Heart left ventricle (tissue), 16 donors: ENCODE measurements around the gene GRPEL2. TPM values are rescaled to one million over a fixed set of nuclear protein-coding genes. Genes with fewer than 3 reads are reported as not detected.

Experiments
- ATAC-seq, 4 donors: fragments of 200-7000 bp; cut with Tn5 transposase; one replicate each; pipeline ENCODE4 v1.9.1; 2020 to 2022; ENCODE audit warnings: moderate library complexity in 4 of 4, mild to moderate bottlenecking in 3 of 4, moderate number of reproducible peaks in 1 of 4
- DNase-seq, 5 donors: peaks; one replicate each; pipeline ENCODE4 v3.0.0-alpha.2; 2020
- H3K27ac ChIP-seq, 12 donors: fragments of 200-600 bp; sonication (generic) in 4 of 12; one replicate each; pipeline versions ENCODE4 v1.5.0 to v1.8.0; 2016 to 2022; ENCODE audit warnings: mild to moderate bottlenecking in 2 of 12
- H3K27me3 ChIP-seq, 9 donors: fragments of 200-600 bp; sonication (generic) in 2 of 9; one replicate each; pipeline versions ENCODE4 v1.5.1 to v1.8.0; 2016 to 2022; ENCODE audit warnings: mild to moderate bottlenecking in 3 of 9
- H3K36me3 ChIP-seq, 9 donors: fragments of 200-600 bp; sonication (generic) in 2 of 9; one replicate each; pipeline versions ENCODE4 v1.5.0 to v1.8.0; 2018 to 2022; ENCODE audit warnings: mild to moderate bottlenecking in 2 of 9
- H3K4me1 ChIP-seq, 12 donors: fragments of 200-600 bp; sonication (generic) in 4 of 12; one replicate each; pipeline versions ENCODE4 v1.5.0 to v1.8.0; 2016 to 2022; ENCODE audit warnings: mild to moderate bottlenecking in 3 of 12
- H3K4me3 ChIP-seq, 12 donors: fragments of 200-600 bp; sonication (generic) in 4 of 12; one replicate each; pipeline versions ENCODE4 v1.5.0 to v1.8.0; 2017 to 2022; ENCODE audit warnings: mild to moderate bottlenecking in 9 of 12, moderate library complexity in 4 of 12
- H3K9me3 ChIP-seq, 12 donors: fragments of 200-600 bp; sonication (generic) in 4 of 12; one replicate each; pipeline versions ENCODE4 v1.5.0 to v1.8.0; 2016 to 2022; ENCODE audit warnings: mild to moderate bottlenecking in 1 of 12
- POLR2A ChIP-seq, 2 donors: fragments of 450-650 bp; IDR thresholded peaks; one replicate each; pipeline ENCODE4 v1.6.1; 2017; ENCODE audit warnings: antibody characterized with exemption in 2 of 2, mild to moderate bottlenecking in 2 of 2, moderate library complexity in 2 of 2
- WGBS, 4 donors: extraction: QIAGEN DNeasy Blood & Tissue Kit in 2 of 4; methylation state at CpG; one replicate each; pipeline versions ENCODE4 v1.1.5 to v1.1.7; 2013 to 2018; 5-methylcytosine and 5-hydroxymethylcytosine counted together
- intact Hi-C, 10 donors: fragments of 100-400 bp; cut with DNase I; formaldehyde crosslinking; loops; one replicate each; pipeline versions ENCODE4 v1.11.1 to v1.14.2; 2022
- polyA plus RNA-seq, 2 donors: library from polyadenylated mRNA; stranded (reverse); fragments of 200-250 nt; gene quantifications; one replicate each; pipeline ENCODE4 v1.2.3, GENCODE V29; 2013
- total RNA-seq, 9 donors: library from RNA; depleted of rRNA in 2 of 9; stranded (reverse); fragments of >200 nt in 2 of 9; fragmentation: NEBNext Ultra II Directional in 3 of 9; extraction: Animal tissue kit (Norgen Biotek cat#: 25700) in 3 of 9; gene quantifications; one replicate each; pipeline versions ENCODE4 v1.1.0 to v1.2.4, GENCODE V29; 2016 to 2023
- TF ChIP-seq, protein P1 (sequence below), 12 donors: fragments of 200-600 bp; sonication (generic) in 4 of 12; IDR thresholded peaks; one replicate each; pipeline versions ENCODE4 v1.5.0 to v1.8.0; 2018 to 2022; ENCODE audit warnings: antibody characterized with exemption in 12 of 12, mild to moderate bottlenecking in 5 of 12
- donor health status: ischemic (EF 13 %, LVEDD 7.1; RV severe dilation, severe dysfunction).
- donor health status: healthy with polysubstance abuse.
- donor health status: DM: no; HTN: yes; CAD: no.
- donor health status: DM: no; HTN: no; CAD: no.
- donor health status: ischemic (EF 25% LVEDD 6.9; RV normal size, moderate dysfunction).
- donor health status: ischemic (EF 25% LVEDD 5.7; RV mildly dilated, moderate dysfunction).
- donor health status: healthy.
- donor health status: DM: yes; HTN: yes; CAD: no.
- donor health status: ischemic (EF 35%, LVEDD 5.7; RV mildly dilated, moderate dysfunction).
- donor health status: nonischemic (EF 11% LVEDD 7.7; RV severe dilation, severe dysfunction).
- donor health status: DM: yes; HTN: yes; CAD: no.
- donor health status: PGD.
- donor health status: ischemic (EF 29% LVEDD 5.4; RV normal size, mild dysfunction).
- donor health status: nonischemic (EF 23%, LVEDD 6.1; RV moderate dilation, normal function).

Gene GRPEL2
- total and polyA plus RNA-seq, 11 donors, result 5.1 to 14.0 (median 9.3) TPM

DNA sequence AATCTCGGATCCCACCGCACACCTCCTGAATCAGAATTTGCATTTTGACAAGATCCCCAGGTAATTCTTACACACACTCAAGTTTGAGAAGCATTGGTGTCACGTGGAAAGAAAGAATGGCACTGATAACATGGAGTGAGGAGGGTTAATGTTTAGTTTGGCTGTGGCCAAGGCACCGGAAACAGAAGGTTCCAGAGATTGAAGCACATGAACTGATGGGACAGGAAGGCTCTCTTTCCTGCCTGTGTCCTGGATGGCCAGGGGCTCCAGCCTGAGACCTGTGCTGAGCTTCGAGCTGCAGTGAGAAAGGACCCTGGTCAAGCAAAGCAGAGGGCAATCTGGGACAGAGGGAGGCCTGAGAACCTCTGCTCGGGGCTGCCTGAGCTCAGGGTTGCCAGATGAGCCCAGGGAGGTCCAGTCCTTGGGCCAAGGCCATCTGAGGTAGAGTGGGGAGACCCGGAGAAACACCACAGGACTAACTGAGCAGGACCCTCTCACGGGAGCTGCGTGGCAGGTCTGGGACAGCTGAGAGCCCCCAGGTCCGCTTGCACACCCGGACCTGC lies 46.4 kb upstream of the GRPEL2 start:
- no peak for TF ChIP-seq POLR2A (IDR thresholded peaks at IDR 0.05)
- TF ChIP-seq, protein P1, sequence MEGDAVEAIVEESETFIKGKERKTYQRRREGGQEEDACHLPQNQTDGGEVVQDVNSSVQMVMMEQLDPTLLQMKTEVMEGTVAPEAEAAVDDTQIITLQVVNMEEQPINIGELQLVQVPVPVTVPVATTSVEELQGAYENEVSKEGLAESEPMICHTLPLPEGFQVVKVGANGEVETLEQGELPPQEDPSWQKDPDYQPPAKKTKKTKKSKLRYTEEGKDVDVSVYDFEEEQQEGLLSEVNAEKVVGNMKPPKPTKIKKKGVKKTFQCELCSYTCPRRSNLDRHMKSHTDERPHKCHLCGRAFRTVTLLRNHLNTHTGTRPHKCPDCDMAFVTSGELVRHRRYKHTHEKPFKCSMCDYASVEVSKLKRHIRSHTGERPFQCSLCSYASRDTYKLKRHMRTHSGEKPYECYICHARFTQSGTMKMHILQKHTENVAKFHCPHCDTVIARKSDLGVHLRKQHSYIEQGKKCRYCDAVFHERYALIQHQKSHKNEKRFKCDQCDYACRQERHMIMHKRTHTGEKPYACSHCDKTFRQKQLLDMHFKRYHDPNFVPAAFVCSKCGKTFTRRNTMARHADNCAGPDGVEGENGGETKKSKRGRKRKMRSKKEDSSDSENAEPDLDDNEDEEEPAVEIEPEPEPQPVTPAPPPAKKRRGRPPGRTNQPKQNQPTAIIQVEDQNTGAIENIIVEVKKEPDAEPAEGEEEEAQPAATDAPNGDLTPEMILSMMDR (IDR thresholded peaks at IDR 0.05), result no peak
- H3K9me3 ChIP-seq, result no peaks in the 10 kb centered on the region
- H3K27ac ChIP-seq, result peak overlapping the region; percentile 35 to 86 (median 80)
- peaks cover 13 to 98% (median 75%) of the 10 kb centered on the region in 12 donors for H3K4me1 ChIP-seq
- intact Hi-C loops, result no loop called here
- peak overlapping the region in 5 of 12 donors; percentile 5 to 23 (median 9) for H3K4me3 ChIP-seq
- no peaks in the 10 kb centered on the region for H3K27me3 ChIP-seq
- DNase-seq (peak in 4 of 5 donors; percentile 50 to 64 (median 55)), ATAC-seq (peak in 3 of 4 donors; percentile 27 to 66 (median 38))
- H3K36me3 ChIP-seq, result peaks cover 0 to 45% (median 27%) of the 10 kb centered on the region in 9 donors
- 29 to 48% (median 42%) methylated on average over 9 to 11 of the region's 11 CpGs for WGBS, 4 donors

DNA sequence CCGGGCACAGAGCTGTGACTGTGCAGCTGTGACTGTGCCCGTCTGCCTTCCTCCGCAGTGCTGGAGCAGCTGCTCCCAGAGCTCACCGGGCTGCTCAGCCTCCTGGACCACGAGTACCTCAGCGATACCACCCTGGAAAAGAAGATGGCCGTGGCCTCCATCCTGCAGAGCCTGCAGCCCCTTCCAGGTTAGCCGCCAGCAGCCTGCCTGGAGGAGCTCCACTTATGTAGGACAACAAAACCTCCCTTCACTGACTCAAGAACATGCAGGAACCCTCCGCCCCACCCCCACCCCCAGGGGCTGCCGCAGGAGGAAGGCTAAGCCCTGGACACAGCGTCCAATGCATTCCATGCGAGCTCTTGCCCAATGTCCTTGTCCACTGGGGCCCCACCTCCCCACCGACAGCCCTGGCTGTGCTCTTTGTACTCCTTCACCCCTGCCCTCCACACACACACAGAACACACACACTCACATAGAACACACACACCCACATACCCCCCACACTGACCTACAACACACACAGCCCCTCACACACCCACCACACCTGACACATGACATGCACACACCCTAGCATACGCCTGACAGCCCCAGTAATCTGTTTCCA lies 45.7 kb upstream of the GRPEL2 start:
- Histone ChIP-seq H3K36me3 (peaks cover 0 to 51% (median 32%) of the 10 kb centered on the region in 9 donors), H3K27me3 (no peaks in the 10 kb centered on the region), H3K4me1 (peaks cover 13 to 98% (median 70%) of the 10 kb centered on the region in 12 donors), H3K4me3 (peak overlapping the region in 5 of 12 donors; percentile 5 to 23 (median 9)), H3K27ac (peak overlapping the region; percentile 35 to 86 (median 80)), H3K9me3 (no peaks in the 10 kb centered on the region)
- DNase-seq, result peak in 2 of 5 donors; percentile 47 to 58
- WGBS, 4 donors, result 50 to 64% (median 56%) methylated on average over 14 of the region's 14 CpGs
- TF ChIP-seq, protein P1 (IDR thresholded peaks at IDR 0.05), result no peak
- TF ChIP-seq POLR2A (IDR thresholded peaks at IDR 0.05), result no peak
- intact Hi-C loops, result no loop called here
- ATAC-seq, result peak in 2 of 4 donors; percentile 16 to 27

DNA sequence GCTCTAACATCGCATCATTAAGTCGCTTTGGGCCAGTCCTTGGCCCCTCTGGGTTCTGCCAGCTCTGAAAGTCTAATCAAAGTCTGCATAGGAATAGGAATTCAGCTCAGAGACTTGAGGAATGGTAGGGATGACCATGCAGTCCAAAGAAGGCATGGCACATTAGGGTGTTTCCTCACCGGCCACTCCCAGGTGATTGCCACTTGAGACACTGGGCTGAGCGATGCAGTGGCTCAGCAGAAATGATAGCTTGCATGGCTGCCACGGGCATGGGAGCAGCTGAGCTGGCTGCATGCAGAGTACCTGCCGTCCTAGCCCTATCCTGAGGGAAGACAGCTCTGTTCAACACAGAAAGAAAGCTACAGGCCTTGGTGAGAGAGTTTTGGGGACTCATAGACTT lies 44.9 kb upstream of the GRPEL2 start:
- H3K27me3 ChIP-seq, result no peaks in the 10 kb centered on the region
- no peak for TF ChIP-seq POLR2A (IDR thresholded peaks at IDR 0.05)
- TF ChIP-seq, protein P1 (IDR thresholded peaks at IDR 0.05), result no peak
- peak overlapping the region in 10 of 12 donors; percentile 15 to 86 (median 82) for H3K27ac ChIP-seq
- H3K9me3 ChIP-seq, result no peaks in the 10 kb centered on the region
- peaks cover 10 to 98% (median 65%) of the 10 kb centered on the region in 12 donors for H3K4me1 ChIP-seq
- DNase-seq, result no peak
- H3K36me3 ChIP-seq, result peaks cover 0 to 60% (median 39%) of the 10 kb centered on the region in 9 donors
- 72 to 88% (median 77%) methylated on average over 6 of the region's 6 CpGs for WGBS, 4 donors
- intact Hi-C loops, result no loop called here
- no peak for ATAC-seq
- no peak overlapping the region for H3K4me3 ChIP-seq

DNA sequence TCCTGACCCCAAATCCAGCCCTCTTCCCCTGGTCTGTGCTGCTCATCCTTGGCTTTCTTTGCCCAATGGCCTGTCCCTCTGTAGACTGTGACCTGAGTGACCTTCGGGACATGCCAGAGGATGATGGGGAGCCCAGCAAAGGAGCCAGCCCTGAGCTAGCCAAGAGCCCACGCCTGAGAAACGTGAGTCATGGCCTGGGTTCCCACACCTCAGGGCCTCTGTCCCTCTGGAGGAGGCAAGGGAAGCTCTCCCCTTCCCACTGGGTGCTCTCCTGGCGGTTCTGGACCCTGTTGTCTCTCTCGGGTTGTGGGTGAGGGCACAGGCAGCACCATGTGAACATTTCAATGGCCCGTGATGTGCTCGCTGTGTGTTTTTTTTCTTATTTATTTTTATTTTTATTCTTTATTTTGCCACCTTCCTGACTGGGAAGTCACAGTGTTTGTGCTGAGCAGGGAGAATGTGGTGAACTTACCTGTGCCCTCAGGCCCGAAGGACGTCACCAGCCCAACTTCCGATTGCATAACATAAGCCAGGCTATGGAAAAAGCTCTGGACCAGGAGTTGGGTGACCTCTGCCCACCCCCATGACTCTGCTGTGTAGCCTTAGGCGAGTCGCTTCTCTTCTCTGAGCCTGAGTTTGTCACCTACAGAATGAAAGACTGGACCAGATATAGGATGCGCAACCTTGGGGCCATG lies 44.1 kb upstream of the GRPEL2 start:
- peaks cover 7 to 91% (median 59%) of the 10 kb centered on the region in 12 donors for H3K4me1 ChIP-seq
- peak overlapping the region in 9 of 12 donors; percentile 0 to 86 (median 82) for H3K27ac ChIP-seq
- H3K4me3 ChIP-seq, result no peak overlapping the region
- 78 to 86% (median 82%) methylated on average over 12 to 13 of the region's 13 CpGs for WGBS, 4 donors
- peaks cover 0 to 65% (median 42%) of the 10 kb centered on the region in 9 donors for H3K36me3 ChIP-seq
- no peak for DNase-seq
- intact Hi-C loops, result no loop called here
- no peaks in the 10 kb centered on the region for H3K27me3 ChIP-seq
- ATAC-seq, result no peak
- no peaks in the 10 kb centered on the region for H3K9me3 ChIP-seq
- TF ChIP-seq, protein P1 (IDR thresholded peaks at IDR 0.05), result no peak
- no peak for TF ChIP-seq POLR2A (IDR thresholded peaks at IDR 0.05)
